Lower lobe of right lung (tissue), 2 donors: ENCODE data around the gene HCRTR2. TPM values are rescaled to one million over a fixed set of nuclear protein-coding genes. Genes with fewer than 3 reads are reported as not detected.
"Not testable (repeated sequence)": the region's sequence is repeated elsewhere in the genome, so short reads cannot be mapped to it uniquely, and the experiment has no call there.

Experiments used
- ATAC-seq, 2 donors: fragments of 200-7000 bp; cut with Tn5 transposase; one replicate each; pipeline ENCODE4 v1.9.1; 2020 to 2022; ENCODE audit warnings: mild to moderate bottlenecking in 2 of 2, moderate library complexity in 2 of 2
- DNase-seq: peaks from one replicate; pipeline ENCODE4 v3.0.0-alpha.2; 2020
- H3K27ac ChIP-seq: fragments of 200-600 bp; one replicate; pipeline ENCODE4 v1.8.0; 2022
- H3K27me3 ChIP-seq: fragments of 200-600 bp; one replicate; pipeline ENCODE4 v1.8.0; 2022; ENCODE audit warnings: low read depth
- H3K36me3 ChIP-seq: fragments of 200-600 bp; one replicate; pipeline ENCODE4 v1.8.0; 2022; ENCODE audit warnings: mild to moderate bottlenecking
- H3K4me1 ChIP-seq: fragments of 200-600 bp; one replicate; pipeline ENCODE4 v1.8.0; 2022
- H3K4me3 ChIP-seq: fragments of 200-600 bp; one replicate; pipeline ENCODE4 v1.8.0; 2022; ENCODE audit warnings: mild to moderate bottlenecking
- H3K9me3 ChIP-seq: fragments of 200-600 bp; one replicate; pipeline ENCODE4 v1.8.0; 2022
- intact Hi-C: fragments of 100-400 bp; cut with DNase I; formaldehyde crosslinking; loops from one replicate; pipeline ENCODE4 v1.11.0; 2022
- total RNA-seq: library from RNA; stranded (reverse); fragmentation: NEBNext Ultra II Directional; extraction: Animal tissue kit (Norgen Biotek cat#: 25700); gene quantifications from one replicate; pipeline ENCODE4 v1.2.1, GENCODE V29; 2021
- TF ChIP-seq, protein P1 (sequence below): fragments of 200-600 bp; IDR thresholded peaks from one replicate; pipeline ENCODE4 v1.8.0; 2022; ENCODE audit warnings: antibody characterized with exemption, mild to moderate bottlenecking
- donor health status: DM: no; HTN: yes; CAD: no; lungs with severe emphysema.

HCRTR2 gene
- total RNA-seq, 1 donor from 2014 or later: not detected

- DNase-seq (no peak), ATAC-seq (no peak)
- TF ChIP-seq, protein P1, sequence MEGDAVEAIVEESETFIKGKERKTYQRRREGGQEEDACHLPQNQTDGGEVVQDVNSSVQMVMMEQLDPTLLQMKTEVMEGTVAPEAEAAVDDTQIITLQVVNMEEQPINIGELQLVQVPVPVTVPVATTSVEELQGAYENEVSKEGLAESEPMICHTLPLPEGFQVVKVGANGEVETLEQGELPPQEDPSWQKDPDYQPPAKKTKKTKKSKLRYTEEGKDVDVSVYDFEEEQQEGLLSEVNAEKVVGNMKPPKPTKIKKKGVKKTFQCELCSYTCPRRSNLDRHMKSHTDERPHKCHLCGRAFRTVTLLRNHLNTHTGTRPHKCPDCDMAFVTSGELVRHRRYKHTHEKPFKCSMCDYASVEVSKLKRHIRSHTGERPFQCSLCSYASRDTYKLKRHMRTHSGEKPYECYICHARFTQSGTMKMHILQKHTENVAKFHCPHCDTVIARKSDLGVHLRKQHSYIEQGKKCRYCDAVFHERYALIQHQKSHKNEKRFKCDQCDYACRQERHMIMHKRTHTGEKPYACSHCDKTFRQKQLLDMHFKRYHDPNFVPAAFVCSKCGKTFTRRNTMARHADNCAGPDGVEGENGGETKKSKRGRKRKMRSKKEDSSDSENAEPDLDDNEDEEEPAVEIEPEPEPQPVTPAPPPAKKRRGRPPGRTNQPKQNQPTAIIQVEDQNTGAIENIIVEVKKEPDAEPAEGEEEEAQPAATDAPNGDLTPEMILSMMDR: no peak
- Histone ChIP-seq H3K9me3 (no peaks in the 10 kb centered on the region), H3K4me3 (no peak overlapping the region), H3K27ac (no peak overlapping the region), H3K27me3 (no peaks in the 10 kb centered on the region), H3K36me3 (no peaks in the 10 kb centered on the region), H3K4me1 (no peaks in the 10 kb centered on the region)
- intact Hi-C loops: no loop called here
Observed at GRCh38 chr6:55227862-55228261, 53.5 kb downstream of the HCRTR2 start.

- TF ChIP-seq, protein P1: no peak
- ATAC-seq: no peak
Observed at GRCh38 chr6:55239099-55239498, 64.8 kb downstream of the HCRTR2 start.

DNA sequence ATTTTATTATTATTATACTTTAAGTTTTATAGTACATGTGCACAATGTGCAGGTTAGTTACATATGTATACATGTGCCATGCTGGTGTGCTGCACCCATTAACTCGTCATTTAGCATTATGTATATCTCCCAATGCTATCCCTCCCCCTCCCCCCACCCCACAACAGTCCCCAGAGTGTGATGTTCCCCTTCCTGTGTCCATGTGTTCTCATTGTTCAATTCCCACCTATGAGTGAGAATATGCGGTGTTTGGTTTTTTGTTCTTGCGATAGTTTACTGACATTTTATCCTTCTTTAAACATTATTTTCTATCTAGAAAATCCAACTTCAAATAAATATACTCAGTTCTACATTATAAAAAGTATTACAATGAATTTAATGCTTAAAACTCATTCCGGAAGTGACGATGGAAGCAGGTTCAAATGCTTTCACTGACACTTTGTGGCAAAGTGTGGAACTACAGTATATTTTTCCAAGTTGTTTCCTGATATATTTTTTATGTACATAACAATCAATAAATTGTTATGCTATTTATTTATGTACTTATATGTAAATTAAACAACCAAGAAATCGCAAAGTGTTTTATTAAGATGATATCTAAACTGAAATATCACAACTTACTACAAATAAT lies 66.8 kb downstream of the HCRTR2 start:
- H3K4me1 ChIP-seq, H3K9me3 ChIP-seq, intact Hi-C loops, H3K27me3 ChIP-seq, DNase-seq, H3K4me3 ChIP-seq, H3K27ac ChIP-seq, H3K36me3 ChIP-seq, ATAC-seq: not testable (repeated sequence)
- TF ChIP-seq, protein P1: peak; percentile 23

More at GRCh38 chr6:55239099-55239498, 64.8 kb downstream of the HCRTR2 start:
- Histone ChIP-seq H3K9me3 (no peaks in the 10 kb centered on the region), H3K4me3 (no peak overlapping the region), H3K36me3 (no peaks in the 10 kb centered on the region), H3K27me3 (no peaks in the 10 kb centered on the region), H3K27ac (no peak overlapping the region), H3K4me1 (no peaks in the 10 kb centered on the region)
- intact Hi-C loops: no loop called here
- no peak for DNase-seq

GRCh38 chr6:55250400-55250799 lies 76.1 kb downstream of the HCRTR2 start:
- Histone ChIP-seq H3K27me3 (no peaks in the 10 kb centered on the region), H3K9me3 (no peaks in the 10 kb centered on the region), H3K27ac (no peak overlapping the region), H3K4me1 (no peaks in the 10 kb centered on the region), H3K4me3 (no peak overlapping the region), H3K36me3 (no peaks in the 10 kb centered on the region)
- ATAC-seq (no peak), DNase-seq (no peak)
- TF ChIP-seq, protein P1: no peak
- intact Hi-C loops: no loop called here

DNA sequence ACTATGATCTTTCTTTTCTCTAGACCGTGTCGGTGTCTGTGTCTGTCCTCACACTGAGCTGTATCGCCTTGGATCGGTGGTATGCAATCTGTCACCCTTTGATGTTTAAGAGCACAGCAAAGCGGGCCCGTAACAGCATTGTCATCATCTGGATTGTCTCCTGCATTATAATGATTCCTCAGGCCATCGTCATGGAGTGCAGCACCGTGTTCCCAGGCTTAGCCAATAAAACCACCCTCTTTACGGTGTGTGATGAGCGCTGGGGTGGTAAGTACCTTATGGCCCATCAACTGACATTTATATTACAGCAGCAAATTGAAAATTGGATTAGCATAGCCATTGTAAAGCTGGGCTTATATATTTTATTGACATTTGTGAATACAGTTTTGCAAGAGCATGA lies 80.8 kb downstream of the HCRTR2 start:
- Histone ChIP-seq H3K36me3 (no peaks in the 10 kb centered on the region), H3K9me3 (no peaks in the 10 kb centered on the region), H3K4me1 (no peaks in the 10 kb centered on the region), H3K27ac (no peak overlapping the region), H3K4me3 (no peak overlapping the region), H3K27me3 (no peaks in the 10 kb centered on the region)
- DNase-seq: no peak
- intact Hi-C loops: no loop called here
- TF ChIP-seq, protein P1: no peak
- no peak for ATAC-seq
